ENCODE results near the gene TCF4. TPM values are rescaled to one million over a fixed set of nuclear protein-coding genes. Genes with fewer than 3 reads are reported as not detected.

TCF4 gene
- total and polyA plus RNA-seq, 8 donors: 99.1 to 165 (median 138) TPM

- TF ChIP-seq CTCF (IDR thresholded peaks at IDR 0.05): no peak
- Histone ChIP-seq H3K4me1 (peaks cover 0 to 19% of the 10 kb centered on the region in 2 donors), H3K36me3 (no peaks in the 10 kb centered on the region), H3K4me3 (no peak overlapping the region), H3K27me3 (no peaks in the 10 kb centered on the region), H3K27ac (no peak overlapping the region), H3K9me3 (no peaks in the 10 kb centered on the region)
- DNase-seq (no peak), ATAC-seq (no peak)
- intact Hi-C loops (cut with DNase I): no loop called here
Measured at GRCh38 chr18:55407774-55408535, 180.0 kb downstream of the TCF4 start.

- Histone ChIP-seq H3K4me1 (peaks cover 0 to 26% of the 10 kb centered on the region in 2 donors), H3K27ac (no peak overlapping the region), H3K27me3 (no peaks in the 10 kb centered on the region), H3K4me3 (no peak overlapping the region), H3K9me3 (no peaks in the 10 kb centered on the region), H3K36me3 (no peaks in the 10 kb centered on the region)
- no peak for DNase-seq
- TF ChIP-seq CTCF (IDR thresholded peaks at IDR 0.05): no peak
- intact Hi-C loops (cut with DNase I): no loop called here
- ATAC-seq: no peak
Measured at GRCh38 chr18:55407191-55407590, 180.8 kb downstream of the TCF4 start.

GRCh38 chr18:55406451-55406991, 181.5 kb downstream of the TCF4 start:
- ATAC-seq: peak; percentile 20
- DNase-seq: no peak
- no peak overlapping the region for H3K4me3 ChIP-seq
- intact Hi-C loops (cut with DNase I): no loop called here
- H3K36me3 ChIP-seq: no peaks in the 10 kb centered on the region
- H3K4me1 ChIP-seq: peaks cover 0 to 30% of the 10 kb centered on the region in 2 donors
- H3K27ac ChIP-seq: peak overlapping the region in 1 of 2 donors; percentile 67
- no peaks in the 10 kb centered on the region for H3K9me3 ChIP-seq
- no peak for TF ChIP-seq CTCF (IDR thresholded peaks at IDR 0.05)
- H3K27me3 ChIP-seq: no peaks in the 10 kb centered on the region

GRCh38 chr18:55405893-55406406, 182.0 kb downstream of the TCF4 start:
- ATAC-seq (peak; percentile 78), DNase-seq (peak in 3 of 4 donors; percentile 77 to 89 (median 82))
- H3K27me3 ChIP-seq: no peaks in the 10 kb centered on the region
- H3K4me3 ChIP-seq: no peak overlapping the region
- intact Hi-C loops (cut with DNase I): no loop called here
- H3K27ac ChIP-seq: peak overlapping the region; percentile 8 to 67
- no peaks in the 10 kb centered on the region for H3K9me3 ChIP-seq
- no peaks in the 10 kb centered on the region for H3K36me3 ChIP-seq
- TF ChIP-seq CTCF (IDR thresholded peaks at IDR 0.05): no peak
- H3K4me1 ChIP-seq: peaks cover 0 to 30% of the 10 kb centered on the region in 2 donors

GRCh38 chr18:55405475-55405874, 182.5 kb downstream of the TCF4 start:
- intact Hi-C loops (cut with DNase I): no loop called here
- no peak for ATAC-seq
- no peak for TF ChIP-seq CTCF (IDR thresholded peaks at IDR 0.05)

More at GRCh38 chr18:55405475-55405874, 182.5 kb downstream of the TCF4 start:
- Histone ChIP-seq H3K4me3 (no peak overlapping the region), H3K36me3 (no peaks in the 10 kb centered on the region), H3K27me3 (no peaks in the 10 kb centered on the region), H3K9me3 (no peaks in the 10 kb centered on the region), H3K4me1 (peaks cover 0 to 30% of the 10 kb centered on the region in 2 donors), H3K27ac (peak overlapping the region; percentile 8 to 67)
- DNase-seq: no peak

Data from left lung (tissue), 10 donors.